Ishikawa (cell line): ENCODE results near the gene FAM163B.

Experiments
- CEBPB ChIP-seq: IDR thresholded peaks from 2 replicates; pipeline ENCODE4 v1.6.1; 2012
- CREB1 ChIP-seq: IDR thresholded peaks from 2 replicates; pipeline ENCODE4 v1.6.1; 2012; ENCODE audit warnings: low read depth
- EGR1 ChIP-seq: IDR thresholded peaks from 2 replicates; pipeline ENCODE4 v1.6.1; 2012
- EP300 ChIP-seq: IDR thresholded peaks from 2 replicates; pipeline ENCODE4 v1.6.1; 2012; ENCODE audit warnings: borderline replicate concordance
- FOXM1 ChIP-seq: IDR thresholded peaks from 2 replicates; pipeline ENCODE4 v1.6.1; 2012; ENCODE audit warnings: low read depth, borderline replicate concordance
- NFIC ChIP-seq: IDR thresholded peaks from 2 replicates; pipeline ENCODE4 v1.6.1; 2012
- RAD21 ChIP-seq: IDR thresholded peaks from 2 replicates; pipeline ENCODE4 v1.6.1; 2012; ENCODE audit warnings: low read depth
- REST ChIP-seq: IDR thresholded peaks from 2 replicates; pipeline ENCODE4 v1.6.1; 2012; ENCODE audit warnings: low read depth, mild to moderate bottlenecking
- TAF1 ChIP-seq: IDR thresholded peaks from 2 replicates; pipeline ENCODE4 v1.6.1; 2012; ENCODE audit warnings: low read depth, mild to moderate bottlenecking
- TCF12 ChIP-seq: IDR thresholded peaks from 2 replicates; pipeline ENCODE4 v1.6.1; 2012; ENCODE audit warnings: low read depth
- TEAD4 ChIP-seq: IDR thresholded peaks from 2 replicates; pipeline ENCODE4 v1.6.1; 2012
- YY1 ChIP-seq: IDR thresholded peaks from 2 replicates; pipeline ENCODE4 v1.6.1; 2012; ENCODE audit warnings: low read depth
- ZBTB7A ChIP-seq: IDR thresholded peaks from 2 replicates; pipeline ENCODE4 v1.6.1; 2012; ENCODE audit warnings: low read depth
- TF ChIP-seq, protein P1 (sequence below): IDR thresholded peaks from 2 replicates; pipeline ENCODE4 v1.6.1; 2012
- TF ChIP-seq, protein P2 (sequence below): IDR thresholded peaks from 2 replicates; pipeline ENCODE4 v1.6.1; 2012

Gene FAM163B

GRCh38 chr9:133538851-133539833, 70.0 kb downstream of the FAM163B start:
- TF ChIP-seq ZBTB7A (no peak), EP300 (no peak), RAD21 (no peak), CEBPB (no peak), REST (no peak), FOXM1 (no peak), TAF1 (no peak), EGR1 (no peak), TCF12 (no peak), CREB1 (no peak), NFIC (no peak), TEAD4 (no peak), YY1 (no peak)
- TF ChIP-seq, protein P1, sequence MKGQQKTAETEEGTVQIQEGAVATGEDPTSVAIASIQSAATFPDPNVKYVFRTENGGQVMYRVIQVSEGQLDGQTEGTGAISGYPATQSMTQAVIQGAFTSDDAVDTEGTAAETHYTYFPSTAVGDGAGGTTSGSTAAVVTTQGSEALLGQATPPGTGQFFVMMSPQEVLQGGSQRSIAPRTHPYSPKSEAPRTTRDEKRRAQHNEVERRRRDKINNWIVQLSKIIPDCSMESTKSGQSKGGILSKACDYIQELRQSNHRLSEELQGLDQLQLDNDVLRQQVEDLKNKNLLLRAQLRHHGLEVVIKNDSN, result no peak
- TF ChIP-seq, protein P2, sequence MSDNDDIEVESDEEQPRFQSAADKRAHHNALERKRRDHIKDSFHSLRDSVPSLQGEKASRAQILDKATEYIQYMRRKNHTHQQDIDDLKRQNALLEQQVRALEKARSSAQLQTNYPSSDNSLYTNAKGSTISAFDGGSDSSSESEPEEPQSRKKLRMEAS, result no peak

GRCh38 chr9:133538176-133538575, 71.0 kb downstream of the FAM163B start:
- TF ChIP-seq EP300, result no peak
- TF ChIP-seq TAF1, result no peak

- TF ChIP-seq RAD21, result no peak
- TF ChIP-seq YY1, result no peak
These were observed 71.9 kb downstream of the FAM163B start for GRCh38 chr9:133537257-133537656.

- TF ChIP-seq TEAD4 (no peak), REST (no peak), TAF1 (no peak), FOXM1 (no peak), CREB1 (no peak), YY1 (no peak), ZBTB7A (no peak), EP300 (no peak), NFIC (no peak), RAD21 (no peak), TCF12 (no peak), EGR1 (no peak), CEBPB (no peak)
- TF ChIP-seq, protein P2, result no peak
- TF ChIP-seq, protein P1, result no peak
These were observed 72.7 kb downstream of the FAM163B start for GRCh38 chr9:133536536-133536935.

GRCh38 chr9:133536080-133536479, 73.1 kb downstream of the FAM163B start:
- TF ChIP-seq EGR1 (no peak), ZBTB7A (no peak), NFIC (no peak), CREB1 (no peak), TCF12 (no peak), REST (no peak), TAF1 (no peak), CEBPB (no peak), TEAD4 (no peak), RAD21 (no peak)
- TF ChIP-seq, protein P2, result no peak
- TF ChIP-seq, protein P1, result no peak
